ENCODE measurements around the gene HK1.

DNA sequence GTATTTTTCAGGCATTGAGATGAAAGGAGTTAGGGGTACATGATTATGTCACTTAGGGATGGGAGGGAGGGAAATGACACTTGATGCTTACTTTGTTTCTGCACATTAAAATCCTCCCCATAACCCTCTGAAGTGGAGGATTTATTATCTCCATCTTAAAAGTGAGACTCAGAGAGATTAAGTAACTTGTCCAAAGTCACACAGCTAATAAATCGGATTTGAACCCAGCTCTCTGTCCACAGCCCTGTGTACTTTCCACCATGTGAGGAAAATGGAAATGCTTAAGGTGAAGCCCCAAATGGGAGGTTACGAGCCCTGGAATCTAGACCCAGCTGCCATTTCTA is 58.6 kb downstream of the HK1 start:
- TF ChIP-seq EZH2 (IDR thresholded peaks at IDR 0.05; ENCODE audit: low read depth) (no peak), CTCF (conservative IDR thresholded peaks at IDR 0.05) (no peak)
